ENCODE results near the gene PRPF40B. TPM values are rescaled to one million over a fixed set of nuclear protein-coding genes. Genes with fewer than 3 reads are reported as not detected.

The PRPF40B gene
- polyA plus RNA-seq, 4 donors, result 2.5 to 15.6 (median 6.5) TPM

GRCh38 chr12:49618576-49618975 is 4.8 kb upstream of the PRPF40B start:
- Histone ChIP-seq H3K27ac (ENCODE audit: low read depth in 1 of 3, low read length in 2 of 3) (no peak overlapping the region), H3K4me3 (ENCODE audit: low read depth in 1 of 3, low read length in 3 of 3) (no peak overlapping the region), H3K9me3 (ENCODE audit: control insufficient read depth in 2 of 2, insufficient read depth in 1 of 2, low read depth in 1 of 2, low read length in 1 of 2) (peaks cover 0 to 9% of the 10 kb centered on the region in 2 donors), H3K36me3 (ENCODE audit: control insufficient read depth in 3 of 3, insufficient read depth in 2 of 3, low read depth in 1 of 3, low read length in 3 of 3) (no peaks in the 10 kb centered on the region), H3K27me3 (ENCODE audit: control insufficient read depth in 3 of 3, insufficient read depth in 3 of 3, low read length in 3 of 3) (peaks cover 0 to 12% (median 0%) of the 10 kb centered on the region in 3 donors), H3K4me1 (ENCODE audit: control insufficient read depth in 3 of 3, insufficient read depth in 2 of 3, low read depth in 1 of 3, low read length in 2 of 3) (peaks cover 3 to 13% (median 8%) of the 10 kb centered on the region in 3 donors)
- 41 to 70% (median 63%) methylated on average over 1 of the region's 1 CpG for WGBS, 3 donors
- FAIRE-seq (no peak), DNase-seq (no peak)

DNA sequence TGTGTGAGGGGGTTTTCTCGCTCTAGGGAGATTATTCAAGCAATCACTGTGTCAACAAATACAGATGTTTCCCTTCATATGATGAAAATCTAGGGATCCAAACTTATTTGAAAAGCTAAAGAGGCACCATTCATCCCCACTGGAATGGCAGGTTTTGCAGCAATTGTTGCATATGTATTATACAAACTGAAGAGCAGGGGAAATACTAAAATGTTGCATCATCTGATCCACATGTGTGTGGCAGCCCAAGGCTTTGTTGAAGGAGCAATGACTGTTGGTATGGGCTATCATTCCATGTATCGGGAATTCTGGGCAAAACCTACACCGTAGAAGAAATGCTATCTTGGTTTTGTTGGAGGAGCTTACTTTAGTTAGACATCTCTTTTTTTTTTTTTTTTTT is 4.1 kb upstream of the PRPF40B start:
- Histone ChIP-seq H3K4me1 (ENCODE audit: control insufficient read depth in 3 of 3, insufficient read depth in 2 of 3, low read depth in 1 of 3, low read length in 2 of 3) (peaks cover 3 to 19% (median 13%) of the 10 kb centered on the region in 3 donors), H3K27ac (ENCODE audit: low read depth in 1 of 3, low read length in 2 of 3) (no peak overlapping the region), H3K36me3 (ENCODE audit: control insufficient read depth in 3 of 3, insufficient read depth in 2 of 3, low read depth in 1 of 3, low read length in 3 of 3) (no peaks in the 10 kb centered on the region), H3K27me3 (ENCODE audit: control insufficient read depth in 3 of 3, insufficient read depth in 3 of 3, low read length in 3 of 3) (peaks cover 0 to 12% (median 0%) of the 10 kb centered on the region in 3 donors), H3K4me3 (ENCODE audit: low read depth in 1 of 3, low read length in 3 of 3) (no peak overlapping the region), H3K9me3 (ENCODE audit: control insufficient read depth in 2 of 2, insufficient read depth in 1 of 2, low read depth in 1 of 2, low read length in 1 of 2) (peaks cover 0 to 6% of the 10 kb centered on the region in 2 donors)
- WGBS, 3 donors, result 81 to 97% (median 94%) methylated on average over 3 of the region's 3 CpGs
- DNase-seq, result no peak
- no peak for FAIRE-seq

DNA sequence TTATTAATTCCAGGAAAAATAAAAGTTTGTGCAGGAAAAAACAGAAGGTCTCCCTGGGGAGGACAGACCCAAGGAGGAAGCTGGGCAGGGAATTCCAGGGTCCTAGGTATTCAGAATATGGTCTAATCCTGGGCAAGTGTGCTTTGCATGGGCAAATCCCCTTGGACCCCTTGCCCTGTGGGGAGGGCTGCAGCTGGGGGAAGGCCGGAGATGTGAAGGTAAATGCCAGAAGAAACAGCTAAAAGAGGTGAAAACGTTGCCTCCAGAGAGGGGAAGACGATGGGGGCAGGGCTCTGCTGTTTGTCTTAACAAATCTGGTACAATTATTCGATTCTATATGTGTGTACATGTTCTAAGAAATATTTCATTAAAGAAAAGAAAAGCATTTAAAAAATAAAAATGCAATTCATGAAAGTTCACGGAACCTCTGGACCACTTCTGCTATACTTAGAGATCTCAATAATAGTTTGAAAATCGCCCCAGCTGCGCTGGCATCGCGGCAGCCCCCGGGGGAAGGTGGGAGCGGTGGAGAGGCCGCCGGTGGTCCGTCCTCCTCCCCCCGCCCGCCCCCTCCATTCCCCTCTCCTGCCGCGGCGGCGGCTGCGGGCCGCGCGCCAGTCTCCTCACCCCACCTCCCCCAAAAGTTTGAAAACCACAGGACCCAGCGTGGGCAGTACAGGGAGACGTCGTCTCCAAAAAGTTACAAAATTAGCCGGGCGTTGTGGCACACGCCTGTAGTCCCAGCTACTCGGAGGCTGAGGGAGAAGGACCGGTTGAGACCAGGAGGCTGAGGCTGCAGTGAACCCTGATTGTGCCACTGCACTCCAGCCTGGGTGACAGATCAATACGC is 1.5 kb upstream of the PRPF40B start:
- 5 to 6% (median 6%) methylated on average over 31 to 32 of the region's 33 CpGs for WGBS, 3 donors
- Histone ChIP-seq H3K4me1 (ENCODE audit: control insufficient read depth in 3 of 3, insufficient read depth in 2 of 3, low read depth in 1 of 3, low read length in 2 of 3) (peaks cover 3 to 19% (median 13%) of the 10 kb centered on the region in 3 donors), H3K36me3 (ENCODE audit: control insufficient read depth in 3 of 3, insufficient read depth in 2 of 3, low read depth in 1 of 3, low read length in 3 of 3) (no peaks in the 10 kb centered on the region), H3K4me3 (ENCODE audit: low read depth in 1 of 3, low read length in 3 of 3) (peak overlapping the region in 2 of 3 donors; percentile 68 to 80), H3K27me3 (ENCODE audit: control insufficient read depth in 3 of 3, insufficient read depth in 3 of 3, low read length in 3 of 3) (peaks cover 0 to 10% (median 0%) of the 10 kb centered on the region in 3 donors), H3K9me3 (ENCODE audit: control insufficient read depth in 2 of 2, insufficient read depth in 1 of 2, low read depth in 1 of 2, low read length in 1 of 2) (no peaks in the 10 kb centered on the region), H3K27ac (ENCODE audit: low read depth in 1 of 3, low read length in 2 of 3) (peak overlapping the region in 2 of 3 donors; percentile 63 to 82)
- no peak for FAIRE-seq
- no peak for DNase-seq

DNA sequence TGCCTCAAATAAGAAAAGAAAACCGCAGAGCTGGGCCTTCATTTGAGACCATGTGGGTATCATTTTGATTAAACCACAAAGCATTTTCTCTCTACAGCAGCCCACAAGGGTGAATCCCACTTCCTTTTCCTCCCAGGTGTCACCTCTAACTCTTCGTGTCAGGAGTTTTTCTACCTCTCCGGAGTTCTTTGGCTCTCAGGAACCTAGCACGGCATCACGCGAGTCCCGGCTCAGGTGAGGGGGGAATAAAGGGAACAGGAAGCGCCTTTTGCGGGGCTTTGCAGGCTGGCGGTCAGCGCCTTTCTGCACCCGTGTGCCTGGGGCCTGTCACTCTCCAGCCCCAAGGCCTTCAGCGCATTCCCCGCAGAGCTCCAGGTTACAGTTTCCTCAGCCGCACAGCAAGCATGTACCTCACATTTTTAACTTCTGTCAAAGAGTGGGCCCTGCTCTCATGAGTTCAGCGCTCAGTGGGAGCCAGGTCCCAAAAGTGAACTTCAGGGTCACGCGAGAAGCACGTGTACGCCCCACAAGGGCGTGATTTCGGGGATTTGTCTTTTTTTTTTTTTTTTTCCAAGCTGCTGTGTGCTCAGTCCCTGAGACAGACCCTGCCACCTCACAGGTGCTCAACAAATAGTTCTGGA is 740 bp upstream of the PRPF40B start:
- WGBS, 3 donors, result 1% methylated on average over 22 of the region's 22 CpGs
- DNase-seq (peak in 1 of 2 donors; percentile 57), FAIRE-seq (no peak)
- Histone ChIP-seq H3K36me3 (ENCODE audit: control insufficient read depth in 3 of 3, insufficient read depth in 2 of 3, low read depth in 1 of 3, low read length in 3 of 3) (no peaks in the 10 kb centered on the region), H3K27ac (ENCODE audit: low read depth in 1 of 3, low read length in 2 of 3) (peak overlapping the region in 2 of 3 donors; percentile 63 to 82), H3K4me1 (ENCODE audit: control insufficient read depth in 3 of 3, insufficient read depth in 2 of 3, low read depth in 1 of 3, low read length in 2 of 3) (peaks cover 3 to 19% (median 13%) of the 10 kb centered on the region in 3 donors), H3K27me3 (ENCODE audit: control insufficient read depth in 3 of 3, insufficient read depth in 3 of 3, low read length in 3 of 3) (peaks cover 0 to 10% (median 0%) of the 10 kb centered on the region in 3 donors), H3K9me3 (ENCODE audit: control insufficient read depth in 2 of 2, insufficient read depth in 1 of 2, low read depth in 1 of 2, low read length in 1 of 2) (no peaks in the 10 kb centered on the region), H3K4me3 (ENCODE audit: low read depth in 1 of 3, low read length in 3 of 3) (peak overlapping the region; percentile 32 to 80 (median 68))

DNA sequence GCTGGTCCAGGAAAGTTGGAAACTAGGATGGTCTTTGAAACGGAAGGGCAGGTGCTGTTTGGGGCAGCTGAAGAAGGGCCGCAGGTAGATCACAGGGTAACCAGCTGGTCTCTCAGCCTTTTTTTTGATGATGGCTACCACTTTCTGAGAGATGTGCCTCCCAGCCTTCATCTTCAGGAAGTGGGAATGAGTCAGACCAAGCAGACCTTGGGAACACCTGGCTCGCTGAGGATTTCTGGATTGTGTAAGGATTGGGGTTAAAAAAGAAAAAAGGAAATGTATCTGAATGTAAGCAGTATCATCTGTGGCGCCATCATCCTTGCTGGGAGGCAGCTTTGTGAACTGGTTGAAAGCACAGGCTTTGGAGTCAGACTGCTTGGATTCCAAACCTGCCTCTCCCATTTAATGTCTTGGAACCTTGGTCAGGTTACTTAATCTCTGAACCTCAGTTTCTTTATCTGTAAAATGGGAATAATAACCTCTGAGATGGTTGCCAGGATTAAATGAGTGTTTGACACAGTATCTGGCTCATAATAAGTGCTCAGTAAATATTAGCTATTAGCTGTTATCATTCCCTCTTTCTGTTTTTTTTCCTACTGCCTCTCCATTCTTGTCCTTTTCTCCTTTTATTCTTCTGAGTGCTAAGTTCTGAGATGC is 1.7 kb downstream of the PRPF40B start:
- H3K27me3 ChIP-seq (ENCODE audit: control insufficient read depth in 3 of 3, insufficient read depth in 3 of 3, low read length in 3 of 3), result no peaks in the 10 kb centered on the region
- DNase-seq (no peak), FAIRE-seq (no peak)
- no peak overlapping the region for H3K4me3 ChIP-seq (ENCODE audit: low read depth in 1 of 3, low read length in 3 of 3)
- peaks cover 3 to 19% (median 13%) of the 10 kb centered on the region in 3 donors for H3K4me1 ChIP-seq (ENCODE audit: control insufficient read depth in 3 of 3, insufficient read depth in 2 of 3, low read depth in 1 of 3, low read length in 2 of 3)
- WGBS, 3 donors, result 28 to 49% (median 41%) methylated on average over 4 of the region's 4 CpGs
- H3K27ac ChIP-seq (ENCODE audit: low read depth in 1 of 3, low read length in 2 of 3), result no peak overlapping the region
- H3K36me3 ChIP-seq (ENCODE audit: control insufficient read depth in 3 of 3, insufficient read depth in 2 of 3, low read depth in 1 of 3, low read length in 3 of 3), result no peaks in the 10 kb centered on the region
- H3K9me3 ChIP-seq (ENCODE audit: control insufficient read depth in 2 of 2, insufficient read depth in 1 of 2, low read depth in 1 of 2, low read length in 1 of 2), result no peaks in the 10 kb centered on the region

GRCh38 chr12:49626169-49626835 is 2.9 kb downstream of the PRPF40B start:
- H3K4me3 ChIP-seq (ENCODE audit: low read depth in 1 of 3, low read length in 3 of 3), result no peak overlapping the region
- no peak for DNase-seq
- WGBS, 3 donors, result 79 to 84% (median 81%) methylated on average over 6 of the region's 6 CpGs
- H3K27ac ChIP-seq (ENCODE audit: low read depth in 1 of 3, low read length in 2 of 3), result no peak overlapping the region
- H3K4me1 ChIP-seq (ENCODE audit: control insufficient read depth in 3 of 3, insufficient read depth in 2 of 3, low read depth in 1 of 3, low read length in 2 of 3), result peaks cover 3 to 19% (median 13%) of the 10 kb centered on the region in 3 donors
- H3K36me3 ChIP-seq (ENCODE audit: control insufficient read depth in 3 of 3, insufficient read depth in 2 of 3, low read depth in 1 of 3, low read length in 3 of 3), result peaks cover 0 to 2% (median 0%) of the 10 kb centered on the region in 3 donors
- H3K27me3 ChIP-seq (ENCODE audit: control insufficient read depth in 3 of 3, insufficient read depth in 3 of 3, low read length in 3 of 3), result no peaks in the 10 kb centered on the region
- no peaks in the 10 kb centered on the region for H3K9me3 ChIP-seq (ENCODE audit: control insufficient read depth in 2 of 2, insufficient read depth in 1 of 2, low read depth in 1 of 2, low read length in 1 of 2)
- FAIRE-seq, result no peak

- H3K9me3 ChIP-seq (ENCODE audit: control insufficient read depth in 2 of 2, insufficient read depth in 1 of 2, low read depth in 1 of 2, low read length in 1 of 2), result no peaks in the 10 kb centered on the region
- no peak overlapping the region for H3K4me3 ChIP-seq (ENCODE audit: low read depth in 1 of 3, low read length in 3 of 3)
- H3K4me1 ChIP-seq (ENCODE audit: control insufficient read depth in 3 of 3, insufficient read depth in 2 of 3, low read depth in 1 of 3, low read length in 2 of 3), result peaks cover 0 to 15% (median 10%) of the 10 kb centered on the region in 3 donors
- WGBS, 3 donors, result 85 to 95% (median 88%) methylated on average over 1 of the region's 1 CpG
- DNase-seq (no peak), FAIRE-seq (no peak)
- H3K36me3 ChIP-seq (ENCODE audit: control insufficient read depth in 3 of 3, insufficient read depth in 2 of 3, low read depth in 1 of 3, low read length in 3 of 3), result peaks cover 0 to 8% (median 0%) of the 10 kb centered on the region in 3 donors
- no peaks in the 10 kb centered on the region for H3K27me3 ChIP-seq (ENCODE audit: control insufficient read depth in 3 of 3, insufficient read depth in 3 of 3, low read length in 3 of 3)
- H3K27ac ChIP-seq (ENCODE audit: low read depth in 1 of 3, low read length in 2 of 3), result no peak overlapping the region
These were observed 3.5 kb downstream of the PRPF40B start for GRCh38 chr12:49626836-49627235.

Data from small intestine (tissue), 7 donors.